Lower leg skin (tissue), 3 donors: ENCODE measurements around the gene TLL2.

Experiments used
- CTCF ChIP-seq, 3 donors: fragments of 450-650 bp; IDR thresholded peaks; one replicate each; pipeline ENCODE4 v1.5.1; 2016; ENCODE audit warnings: antibody characterized with exemption in 3 of 3, mild to moderate bottlenecking in 3 of 3, moderate library complexity in 2 of 3
- POLR2A ChIP-seq, 2 donors: fragments of 450-650 bp; IDR thresholded peaks; one replicate each; pipeline ENCODE4 v1.6.1; 2016 to 2017; ENCODE audit warnings: antibody characterized with exemption in 2 of 2, mild to moderate bottlenecking in 1 of 2, moderate library complexity in 1 of 2

GRCh38 chr10:96327462-96327861 is 186.3 kb downstream of the TLL2 start:
- no peak for TF ChIP-seq CTCF (IDR thresholded peaks at IDR 0.05)
- no peak for TF ChIP-seq POLR2A (IDR thresholded peaks at IDR 0.05)
